Neural progenitor cell (in vitro differentiated cells): ENCODE measurements around the gene TRABD2A. TPM values are rescaled to one million over a fixed set of nuclear protein-coding genes. Genes with fewer than 3 reads are reported as not detected.

ENCODE experiments used
- DNase-seq: peaks from one replicate; pipeline ENCODE4 v3.0.0-alpha.2; 2016; ENCODE audit warnings: low spot score
- H2AFZ ChIP-seq: fragments of 200-600 bp; sonication (generic); replicated peaks from 2 replicates; pipeline ENCODE4 v1.6.1; 2016; ENCODE audit warnings: antibody characterized with exemption
- H3F3A ChIP-seq: fragments of 200-600 bp; sonication (generic); 2 replicates; pipeline ENCODE4 v1.6.1; 2016; ENCODE audit warnings: antibody characterized with exemption, low read depth
- H3K27ac ChIP-seq: fragments of 200-600 bp; sonication (generic); 2 replicates; pipeline ENCODE4 v1.5.1; 2016; ENCODE audit warnings: mild to moderate bottlenecking
- H3K27me3 ChIP-seq: fragments of 200-600 bp; sonication (generic); 2 replicates; pipeline ENCODE4 v1.6.1; 2016; ENCODE audit warnings: mild to moderate bottlenecking, moderate library complexity
- H3K36me3 ChIP-seq: fragments of 200-600 bp; sonication (generic); 2 replicates; pipeline ENCODE4 v1.5.1; 2016
- H3K4me1 ChIP-seq: fragments of 200-600 bp; sonication (generic); 2 replicates; pipeline ENCODE4 v1.6.1; 2016; ENCODE audit warnings: mixed run types
- H3K4me2 ChIP-seq: fragments of 200-600 bp; sonication (generic); 2 replicates; pipeline ENCODE4 v1.6.1; 2016
- H3K4me3 ChIP-seq: fragments of 200-600 bp; sonication (generic); 2 replicates; pipeline ENCODE4 v1.5.1; 2016
- H3K79me2 ChIP-seq: fragments of 200-600 bp; sonication (generic); 2 replicates; pipeline ENCODE4 v1.6.1; 2016; ENCODE audit warnings: low read depth
- H3K9ac ChIP-seq: fragments of 200-600 bp; sonication (generic); 2 replicates; pipeline ENCODE4 v1.6.1; 2016
- H3K9me3 ChIP-seq: fragments of 200-600 bp; sonication (generic); 2 replicates; pipeline ENCODE4 v1.5.1; 2016; ENCODE audit warnings: low read depth
- H4K20me1 ChIP-seq: fragments of 200-600 bp; sonication (generic); 2 replicates; pipeline ENCODE4 v1.6.1; 2016; ENCODE audit warnings: low read depth
- H3K27ac Mint-ChIP-seq: 3 replicates; pipeline ENCODE4 v1.8.0; 2021; ENCODE audit warnings: mixed read lengths
- H3K27me3 Mint-ChIP-seq: 2 replicates; pipeline ENCODE4 v1.8.0; 2022; ENCODE audit warnings: low read depth, mild to moderate bottlenecking, inconsistent platforms, moderate library complexity, mixed read lengths; ENCODE audit not compliant: insufficient read depth
- H3K36me3 Mint-ChIP-seq: 3 replicates; pipeline ENCODE4 v1.8.0; 2021; ENCODE audit warnings: mixed read lengths
- H3K4me1 Mint-ChIP-seq: 3 replicates; pipeline ENCODE4 v1.8.0; 2021; ENCODE audit warnings: mixed read lengths
- H3K4me3 Mint-ChIP-seq: 3 replicates; pipeline ENCODE4 v1.8.0; 2021; ENCODE audit warnings: mild to moderate bottlenecking, moderate library complexity, mixed read lengths
- H3K9me3 Mint-ChIP-seq: 3 replicates; pipeline ENCODE4 v1.8.0; 2020; ENCODE audit warnings: mixed read lengths
- CTCF ChIP-seq: fragments of 200-600 bp; sonication (generic); IDR thresholded peaks from 2 replicates; pipeline ENCODE4 v1.5.1; 2017; ENCODE audit warnings: antibody characterized with exemption, mild to moderate bottlenecking
- EZH2 ChIP-seq: fragments of 200-600 bp; sonication (generic); IDR thresholded peaks from 2 replicates; pipeline ENCODE4 v1.6.1; 2017; ENCODE audit warnings: antibody characterized with exemption, mild to moderate bottlenecking, moderate library complexity
- EZH2phosphoT487 ChIP-seq: fragments of 200-600 bp; sonication (generic); IDR thresholded peaks from 2 replicates; pipeline ENCODE4 v1.6.1; 2017; ENCODE audit warnings: antibody characterized with exemption
- total RNA-seq: library from RNA; depleted of rRNA; stranded (reverse); fragments of >200 nt; gene quantifications from 2 replicates; pipeline ENCODE4 v1.2.3, GENCODE V29; 2015; ENCODE audit warnings: low replicate concordance

TRABD2A gene
- total RNA-seq, 1 donor from 2014 or later, result 2.0 TPM

GRCh38 chr2:84850471-84850870 is 30.4 kb downstream of the TRABD2A start:
- Histone ChIP-seq H3K4me2 (no peak overlapping the region), H3K27me3 (peaks cover 15% of the 10 kb centered on the region), H3K36me3 (no peaks in the 10 kb centered on the region), H4K20me1 (no peaks in the 10 kb centered on the region), H3K4me1 (peaks cover 5% of the 10 kb centered on the region), H3K9me3 (no peaks in the 10 kb centered on the region), H2AFZ (no peak overlapping the region), H3K79me2 (no peaks in the 10 kb centered on the region), H3K9ac (no peak overlapping the region), H3K27ac (no peak overlapping the region), H3F3A (peaks cover 5% of the 10 kb centered on the region), H3K4me3 (no peak overlapping the region)
- DNase-seq, result no peak
- TF ChIP-seq EZH2 (no peak), EZH2phosphoT487 (no peak), CTCF (no peak)
- no peaks in the 10 kb centered on the region for H3K36me3 Mint-ChIP-seq
- peaks cover 9% of the 10 kb centered on the region for H3K9me3 Mint-ChIP-seq
- H3K27ac Mint-ChIP-seq, result no peak overlapping the region
- H3K4me1 Mint-ChIP-seq, result peaks cover 23% of the 10 kb centered on the region
- peaks cover 6% of the 10 kb centered on the region for H3K27me3 Mint-ChIP-seq
- no peak overlapping the region for H3K4me3 Mint-ChIP-seq

- H3K27ac ChIP-seq, result no peak overlapping the region
- H3K4me3 Mint-ChIP-seq, result no peak overlapping the region
- no peak for DNase-seq
- H3K27me3 Mint-ChIP-seq, result peaks cover 5% of the 10 kb centered on the region
- no peaks in the 10 kb centered on the region for H3F3A ChIP-seq
- H2AFZ ChIP-seq, result no peak overlapping the region
- H3K4me2 ChIP-seq, result no peak overlapping the region
- no peaks in the 10 kb centered on the region for H3K79me2 ChIP-seq
- H3K27me3 ChIP-seq, result peaks cover 5% of the 10 kb centered on the region
- peaks cover 16% of the 10 kb centered on the region for H3K4me1 Mint-ChIP-seq
- H3K4me1 ChIP-seq, result no peaks in the 10 kb centered on the region
- H3K36me3 ChIP-seq, result no peaks in the 10 kb centered on the region
- TF ChIP-seq EZH2phosphoT487 (no peak), EZH2 (no peak), CTCF (no peak)
- peak overlapping the region; percentile 3 for H3K27ac Mint-ChIP-seq
- H3K36me3 Mint-ChIP-seq, result no peaks in the 10 kb centered on the region
- H4K20me1 ChIP-seq, result no peaks in the 10 kb centered on the region
- H3K4me3 ChIP-seq, result no peak overlapping the region
- no peaks in the 10 kb centered on the region for H3K9me3 ChIP-seq
- no peak overlapping the region for H3K9ac ChIP-seq
- H3K9me3 Mint-ChIP-seq, result peaks cover 7% of the 10 kb centered on the region
These were observed 31.5 kb downstream of the TRABD2A start for GRCh38 chr2:84849271-84849952.

- Histone ChIP-seq H3K4me1 (no peaks in the 10 kb centered on the region), H3F3A (no peaks in the 10 kb centered on the region), H3K27me3 (no peaks in the 10 kb centered on the region), H4K20me1 (no peaks in the 10 kb centered on the region), H3K9me3 (no peaks in the 10 kb centered on the region), H3K9ac (no peak overlapping the region), H3K4me2 (no peak overlapping the region), H3K79me2 (no peaks in the 10 kb centered on the region), H3K4me3 (no peak overlapping the region), H3K27ac (no peak overlapping the region), H3K36me3 (no peaks in the 10 kb centered on the region), H2AFZ (no peak overlapping the region)
- H3K9me3 Mint-ChIP-seq, result peaks cover 6% of the 10 kb centered on the region
- peaks cover 16% of the 10 kb centered on the region for H3K4me1 Mint-ChIP-seq
- no peak overlapping the region for H3K4me3 Mint-ChIP-seq
- no peak overlapping the region for H3K27ac Mint-ChIP-seq
- no peak for DNase-seq
- peaks cover 4% of the 10 kb centered on the region for H3K27me3 Mint-ChIP-seq
- H3K36me3 Mint-ChIP-seq, result no peaks in the 10 kb centered on the region
- TF ChIP-seq EZH2phosphoT487, result no peak
- TF ChIP-seq CTCF, result no peak
- no peak for TF ChIP-seq EZH2
These were observed 33.4 kb downstream of the TRABD2A start for GRCh38 chr2:84847326-84848050.
